ENCODE results near the gene AMOTL2. TPM values are rescaled to one million over a fixed set of nuclear protein-coding genes. Genes with fewer than 3 reads are reported as not detected.
A peak's percentile ranks its signal among the peaks of the same experiment; 100 is the strongest.

AMOTL2 gene
- total RNA-seq, 3 donors from 2014 or later: 78.3 to 281 (median 83.2) TPM

DNA sequence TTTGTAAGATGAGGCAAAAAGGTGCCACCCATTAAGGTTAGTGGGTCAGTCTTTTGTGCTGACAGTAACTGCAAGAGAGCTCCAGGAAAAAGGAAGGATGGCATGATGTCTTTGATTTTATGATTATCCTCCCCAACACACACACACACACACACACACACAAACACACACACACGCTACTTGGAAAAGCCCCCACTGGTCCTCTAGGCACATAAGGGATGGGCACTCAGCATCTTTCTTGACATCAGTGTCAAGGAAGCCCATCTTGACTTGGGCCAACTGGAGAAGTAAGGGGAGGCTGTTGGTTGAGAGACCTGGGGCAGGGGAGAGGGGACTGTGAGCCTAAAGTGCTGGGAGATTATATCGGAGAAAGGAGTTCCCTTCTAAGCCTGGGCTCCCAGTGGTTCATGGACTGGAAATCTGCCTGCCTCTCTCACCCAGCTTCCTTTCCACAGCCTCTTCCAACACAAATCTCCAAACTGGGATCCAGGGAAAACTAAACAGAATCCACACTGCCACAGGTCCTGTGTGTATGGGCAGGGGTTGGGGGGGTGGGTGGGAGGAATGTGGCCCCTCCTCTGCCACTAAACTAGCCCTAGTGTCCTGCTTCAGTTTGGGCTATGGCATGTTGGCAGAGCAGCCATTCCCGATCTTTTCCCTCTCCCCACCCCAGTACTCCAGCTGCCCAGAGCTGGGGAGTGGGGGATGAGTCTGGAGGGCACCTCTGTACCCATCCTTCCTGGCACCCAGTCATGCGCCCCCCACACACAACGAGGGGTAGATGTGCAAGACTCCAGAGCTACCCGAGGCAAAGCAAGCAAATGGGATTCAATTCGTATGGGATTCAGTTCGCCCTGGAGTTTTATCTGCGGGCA lies 1.6 kb downstream of the AMOTL2 start:
- Histone ChIP-seq H3K9me3 (no peaks in the 10 kb centered on the region), H3K4me1 (peaks cover 16 to 19% of the 10 kb centered on the region in 2 donors), H3K4me3 (peak overlapping the region; percentile 76 to 89 (median 80)), H3K27ac (peak overlapping the region; percentile 97 to 100), H3K36me3 (no peaks in the 10 kb centered on the region), H3K27me3 (no peaks in the 10 kb centered on the region)
- DNase-seq (ENCODE audit: low spot score in 2 of 2): no peak
- TF ChIP-seq POLR2AphosphoS5 (IDR thresholded peaks at IDR 0.05) (no peak), CTCF (IDR thresholded peaks at IDR 0.05) (no peak), POLR2A (IDR thresholded peaks at IDR 0.05) (no peak)
- intact Hi-C loops (cut with DNase I; ENCODE audit: low total_unique reads): loop anchor here (10.0 kb wide), 2 partner anchors 72 to 112 kb away; partner anchors contain the start of genes ANAPC13 and CEP63

DNA sequence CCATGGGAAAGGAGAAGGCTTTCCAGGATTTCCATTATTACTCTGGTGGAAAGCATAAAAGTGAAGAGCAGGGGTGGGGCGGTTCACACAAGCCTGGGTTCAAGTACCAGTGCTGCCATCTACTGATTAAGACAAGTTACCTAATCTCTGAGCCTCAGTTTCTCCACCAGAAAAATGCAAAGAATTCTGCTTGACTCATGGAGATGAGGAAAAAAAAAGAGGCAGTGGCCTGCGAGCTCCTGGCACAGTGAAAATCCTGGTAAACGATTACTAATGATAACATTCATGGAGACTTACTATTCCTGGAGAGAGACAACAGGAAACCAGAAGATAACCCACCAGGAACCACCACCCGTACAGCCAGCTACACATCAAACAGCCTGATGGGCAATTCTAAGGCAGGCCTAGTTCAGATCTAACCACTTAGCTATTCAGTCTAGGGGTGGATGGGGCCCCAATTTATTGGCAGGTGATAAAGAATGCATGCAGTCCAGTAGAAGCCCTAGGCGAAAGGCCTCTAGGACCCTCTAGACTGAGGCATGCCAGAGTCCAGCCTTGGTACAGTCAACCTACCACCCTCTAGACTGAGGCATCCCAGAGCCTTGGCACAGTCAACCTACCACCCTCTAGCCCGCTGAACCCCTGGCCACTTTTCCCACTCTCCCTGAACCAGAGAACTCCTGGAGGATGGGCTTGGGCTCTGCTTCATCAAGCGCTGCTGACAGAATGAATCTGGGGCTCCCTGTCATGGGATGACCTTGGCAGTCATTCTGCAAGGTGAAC lies 2.5 kb downstream of the AMOTL2 start:
- Histone ChIP-seq H3K4me1 (peaks cover 19 to 23% of the 10 kb centered on the region in 2 donors), H3K4me3 (peak overlapping the region; percentile 76 to 89 (median 80)), H3K36me3 (no peaks in the 10 kb centered on the region), H3K9me3 (no peaks in the 10 kb centered on the region), H3K27me3 (no peaks in the 10 kb centered on the region), H3K27ac (peak overlapping the region; percentile 97 to 100)
- intact Hi-C loops (cut with DNase I; ENCODE audit: low total_unique reads): loop anchor here (10.0 kb wide), 2 partner anchors 73 to 113 kb away; partner anchors contain the start of genes ANAPC13 and CEP63
- no peak for DNase-seq (ENCODE audit: low spot score in 2 of 2)
- no peak for TF ChIP-seq CTCF (IDR thresholded peaks at IDR 0.05)
- no peak for TF ChIP-seq POLR2AphosphoS5 (IDR thresholded peaks at IDR 0.05)
- no peak for TF ChIP-seq POLR2A (IDR thresholded peaks at IDR 0.05)

DNA sequence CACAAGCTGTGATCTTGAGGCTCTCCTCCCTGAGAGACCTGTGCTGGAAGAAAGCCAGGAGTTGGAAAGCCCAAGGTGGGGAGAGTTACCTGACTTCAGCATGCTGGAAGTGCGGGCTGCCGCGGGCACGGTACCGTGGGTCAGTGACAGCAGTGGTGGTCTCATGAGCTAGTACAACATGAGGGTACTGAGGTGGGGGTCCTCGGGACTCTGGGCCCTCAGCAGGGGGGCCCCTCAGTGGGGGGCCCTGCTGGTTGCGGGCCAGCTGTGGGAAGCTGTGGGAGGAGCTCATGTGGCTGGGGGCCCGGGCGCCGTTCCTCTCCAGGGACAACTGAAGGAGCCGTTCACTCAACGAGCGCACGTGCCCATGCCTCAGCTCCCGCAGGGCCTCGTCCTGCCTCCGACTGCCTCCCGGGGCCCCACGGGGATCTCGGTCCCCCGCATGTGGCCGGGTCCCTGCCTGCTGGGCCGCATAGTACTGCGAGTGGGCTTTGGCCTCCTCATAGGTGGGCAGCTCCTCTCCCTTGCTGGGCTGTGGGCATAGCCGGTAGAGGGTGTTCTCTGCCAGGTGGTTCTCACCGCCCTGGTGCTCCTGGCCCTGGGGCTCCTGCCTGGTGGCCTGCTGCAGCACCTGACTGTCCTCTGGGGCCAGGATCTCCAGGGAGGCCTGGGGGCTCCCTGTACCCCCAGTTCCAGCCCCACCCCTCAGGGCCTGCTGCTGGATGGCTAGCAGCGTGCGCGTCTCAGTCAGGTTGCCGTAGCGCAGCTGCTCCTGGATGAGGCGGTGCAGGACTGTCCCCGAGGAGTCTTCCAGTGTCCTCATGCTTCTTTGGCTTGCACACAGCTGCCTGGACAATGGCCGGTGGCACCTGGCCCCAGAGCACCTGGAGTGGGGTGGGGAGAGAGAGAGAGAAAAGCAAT lies 3.4 kb downstream of the AMOTL2 start:
- intact Hi-C loops (cut with DNase I; ENCODE audit: low total_unique reads): loop anchor here (10.0 kb wide), 2 partner anchors 74 to 114 kb away; partner anchors contain the start of genes ANAPC13 and CEP63

More for the DNA sequence above, 3.4 kb downstream of the AMOTL2 start:
- Histone ChIP-seq H3K27ac (peak overlapping the region; percentile 97 to 100), H3K4me3 (peak overlapping the region; percentile 76 to 89 (median 80)), H3K9me3 (no peaks in the 10 kb centered on the region), H3K27me3 (no peaks in the 10 kb centered on the region), H3K4me1 (peaks cover 19 to 24% of the 10 kb centered on the region in 2 donors), H3K36me3 (no peaks in the 10 kb centered on the region)
- DNase-seq (ENCODE audit: low spot score in 2 of 2): no peak
- TF ChIP-seq CTCF (IDR thresholded peaks at IDR 0.05) (no peak), POLR2A (IDR thresholded peaks at IDR 0.05) (no peak), POLR2AphosphoS5 (IDR thresholded peaks at IDR 0.05) (no peak)
